Measurements from ENCODE around the gene MCRIP2.
A peak's percentile ranks its signal among the peaks of the same experiment; 100 is the strongest.
"Not testable (repeated sequence)": the region's sequence is repeated elsewhere in the genome, so short reads cannot be mapped to it uniquely, and the experiment has no call there.

Gene MCRIP2

DNA sequence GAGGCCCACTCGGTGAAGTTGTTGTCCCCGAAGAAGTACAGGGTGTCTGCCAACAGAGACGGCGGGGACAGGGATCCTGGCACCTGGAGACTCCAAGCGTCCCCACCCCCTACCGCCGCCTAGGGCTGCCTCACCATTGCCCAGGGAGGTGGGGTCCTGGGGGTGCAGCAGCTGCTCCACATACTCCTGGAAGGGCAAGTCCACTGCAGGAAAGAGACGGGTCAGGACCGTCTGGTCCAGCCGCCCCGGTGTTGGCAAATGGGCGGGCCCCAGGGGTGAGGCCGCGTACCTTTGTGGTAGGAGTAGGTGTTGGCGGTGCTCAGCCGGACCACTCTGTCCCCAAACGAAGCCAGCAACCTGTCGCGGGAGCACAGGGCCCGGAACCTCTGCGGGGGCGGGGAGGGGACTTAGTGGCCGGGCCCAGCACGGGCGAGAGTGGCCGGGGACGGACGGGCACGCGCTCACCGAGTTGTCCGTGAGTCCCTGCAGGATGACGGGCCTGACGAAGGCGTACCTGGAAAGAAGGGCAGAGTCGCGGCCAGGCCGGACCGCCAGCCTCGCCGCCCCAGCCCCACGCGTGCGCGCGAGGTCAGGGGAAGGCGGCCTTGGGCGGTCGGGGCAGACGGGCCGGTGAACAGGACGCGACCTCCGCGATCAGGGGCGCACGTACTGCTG, 41.9 kb downstream of the MCRIP2 start:
- no peak for DNase-seq

DNA sequence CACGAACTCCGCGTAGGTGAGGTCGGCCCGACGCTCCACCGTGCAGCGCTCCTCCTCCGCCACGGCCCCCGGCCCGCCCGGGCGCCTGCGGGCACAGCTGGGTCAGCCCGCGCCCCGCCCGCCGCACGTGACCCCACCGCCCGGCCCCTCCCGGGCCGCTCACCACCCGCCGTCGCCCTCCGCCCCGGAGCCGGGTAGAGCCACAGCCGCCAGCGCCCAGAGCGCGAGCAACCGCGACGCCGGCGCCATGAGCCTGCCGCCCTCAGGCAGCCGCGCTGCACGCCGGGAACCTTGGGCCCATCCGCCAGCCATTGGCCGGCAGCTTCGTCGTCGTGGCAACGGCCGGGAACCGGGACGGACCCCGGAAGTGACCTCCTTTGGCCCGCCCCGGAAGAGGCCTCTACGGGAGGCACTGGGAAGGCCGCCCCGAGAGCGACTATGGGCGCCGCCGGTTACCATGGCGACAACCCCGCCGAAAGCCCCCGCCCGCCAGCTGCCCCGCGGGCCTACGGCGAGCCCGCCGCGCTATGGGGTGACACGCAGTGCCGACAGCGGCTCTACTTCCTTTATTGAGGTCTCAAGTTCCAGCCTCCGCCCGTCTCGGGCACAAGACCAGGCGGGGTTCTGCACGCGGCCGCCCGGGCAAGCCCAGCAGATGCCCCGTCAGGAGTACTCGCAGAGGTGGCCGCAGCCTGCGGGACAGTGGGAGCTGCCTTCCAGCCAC, 42.6 kb downstream of the MCRIP2 start, which contains the start of gene JMJD8:
TSS of gene JMJD8 (minus strand) at position 264 of the 724 bp plus-strand sequence. CDS start at position 249, 15 bp downstream.
- DNase-seq = peak; percentile 89

DNA sequence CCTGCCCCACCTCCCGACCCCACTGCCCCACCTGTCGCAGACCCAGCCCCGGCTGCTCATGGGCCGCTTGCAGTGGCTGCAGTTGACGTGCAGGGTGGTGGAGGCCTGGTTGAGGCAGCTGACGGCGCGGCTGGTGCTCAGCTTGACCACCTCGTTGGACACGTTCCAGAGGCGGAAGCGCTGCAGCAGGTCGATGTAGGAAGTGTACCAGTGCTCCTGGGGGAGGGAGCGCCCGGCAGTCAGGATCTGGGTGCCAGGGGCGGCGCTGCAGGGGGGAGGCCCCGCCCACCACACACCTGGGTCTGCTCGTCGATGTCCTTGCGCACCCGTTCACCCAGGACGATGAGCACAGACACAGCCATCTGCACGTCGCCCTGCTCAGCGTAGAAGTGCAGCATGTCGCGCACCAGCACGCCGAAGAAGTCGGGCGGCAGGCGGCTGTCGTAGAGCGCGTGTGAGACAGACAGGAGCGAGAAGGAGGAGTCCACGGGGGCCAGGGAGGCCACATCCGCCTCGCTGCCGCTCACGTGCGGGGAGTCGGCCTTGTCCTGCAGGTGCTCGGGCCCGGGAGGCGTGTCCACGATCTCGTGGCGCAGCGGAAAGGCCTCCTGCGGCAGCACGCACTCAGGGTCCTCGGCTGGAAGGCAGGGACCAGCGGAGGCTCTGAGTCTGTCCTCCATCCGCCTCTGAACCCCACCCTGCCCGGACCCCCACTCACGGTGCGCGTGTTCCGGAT, 43.5 kb downstream of the MCRIP2 start:
- no peak for DNase-seq

DNA sequence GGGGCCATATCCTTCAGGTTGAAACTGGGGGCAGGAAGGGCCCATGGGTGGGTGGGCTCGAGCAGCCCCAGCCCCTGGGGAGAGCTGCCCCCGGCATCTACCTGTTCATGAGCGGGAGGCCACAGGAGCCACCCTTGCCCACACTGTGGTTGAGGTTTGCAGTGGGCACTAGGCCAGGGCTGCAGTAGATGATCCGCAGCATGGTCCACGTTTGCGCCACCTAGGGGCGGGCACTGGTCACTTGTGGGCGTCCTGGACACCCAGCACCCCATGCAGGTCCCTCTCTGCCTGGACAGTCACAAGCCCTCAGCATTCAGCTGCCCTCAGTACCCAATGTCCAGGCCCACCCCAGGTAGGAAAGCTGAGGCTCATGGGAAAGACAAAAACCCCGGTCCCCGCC, 44.3 kb downstream of the MCRIP2 start:
- no peak for DNase-seq

DNA sequence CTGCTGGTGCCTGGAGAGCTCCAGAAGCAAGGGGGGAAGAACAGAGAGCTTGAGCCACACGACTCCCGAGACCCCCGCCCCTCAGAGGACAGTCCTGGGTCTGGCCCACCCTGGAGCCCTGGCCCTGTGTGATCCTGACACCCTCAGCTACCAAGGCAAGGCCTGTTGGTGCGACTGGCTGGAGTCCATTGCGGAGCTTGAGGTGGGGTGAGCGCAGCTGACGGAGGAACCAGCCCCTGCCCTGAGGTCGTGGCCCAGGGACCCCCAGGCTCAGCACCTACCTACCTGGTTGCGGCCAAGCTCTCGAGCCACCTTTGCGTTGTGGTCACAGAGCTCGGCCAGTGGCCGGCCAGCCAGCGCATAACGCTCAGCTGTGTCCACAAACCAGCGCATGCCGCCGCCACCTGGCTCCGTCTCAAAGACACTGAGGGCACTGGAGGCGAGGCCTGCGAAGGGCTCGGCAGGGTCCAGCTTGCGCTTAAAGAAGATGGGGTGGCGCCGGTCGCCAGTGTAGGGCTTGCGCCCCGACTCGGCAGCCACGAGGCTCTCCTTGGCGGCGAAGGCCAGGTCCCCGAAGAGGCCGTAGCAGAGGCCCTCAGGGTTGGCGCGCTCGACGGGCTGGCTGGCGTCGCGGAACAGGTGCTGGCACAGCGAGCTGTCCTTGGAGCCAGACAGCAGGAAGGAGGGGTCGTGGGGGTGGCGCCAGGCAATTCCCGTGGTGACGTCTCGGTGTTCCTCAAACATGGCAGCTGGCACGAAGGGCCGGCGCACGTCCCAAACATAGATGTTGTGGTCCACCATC, 45.0 kb downstream of the MCRIP2 start:
- DNase-seq = no peak

DNA sequence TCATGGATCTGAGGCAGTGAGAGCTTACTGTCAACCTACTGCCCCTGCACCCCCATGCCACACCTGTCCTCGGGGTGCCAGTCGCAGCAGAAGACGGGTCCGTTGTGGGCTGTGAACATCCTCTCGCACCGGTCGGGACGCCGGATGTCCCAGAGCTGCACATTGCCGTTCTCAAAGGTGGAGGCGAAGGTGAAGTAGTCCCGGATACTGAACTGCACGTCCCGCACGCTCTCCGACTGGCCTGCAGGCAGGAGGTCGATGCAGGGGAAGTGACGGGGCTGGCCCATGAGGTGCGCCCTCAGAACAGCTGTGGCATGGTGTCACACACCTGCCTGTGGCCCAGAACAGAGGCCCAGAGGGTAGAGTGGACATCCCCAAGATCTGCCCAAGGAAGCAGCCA, 45.9 kb downstream of the MCRIP2 start:
- DNase-seq = no peak

DNA sequence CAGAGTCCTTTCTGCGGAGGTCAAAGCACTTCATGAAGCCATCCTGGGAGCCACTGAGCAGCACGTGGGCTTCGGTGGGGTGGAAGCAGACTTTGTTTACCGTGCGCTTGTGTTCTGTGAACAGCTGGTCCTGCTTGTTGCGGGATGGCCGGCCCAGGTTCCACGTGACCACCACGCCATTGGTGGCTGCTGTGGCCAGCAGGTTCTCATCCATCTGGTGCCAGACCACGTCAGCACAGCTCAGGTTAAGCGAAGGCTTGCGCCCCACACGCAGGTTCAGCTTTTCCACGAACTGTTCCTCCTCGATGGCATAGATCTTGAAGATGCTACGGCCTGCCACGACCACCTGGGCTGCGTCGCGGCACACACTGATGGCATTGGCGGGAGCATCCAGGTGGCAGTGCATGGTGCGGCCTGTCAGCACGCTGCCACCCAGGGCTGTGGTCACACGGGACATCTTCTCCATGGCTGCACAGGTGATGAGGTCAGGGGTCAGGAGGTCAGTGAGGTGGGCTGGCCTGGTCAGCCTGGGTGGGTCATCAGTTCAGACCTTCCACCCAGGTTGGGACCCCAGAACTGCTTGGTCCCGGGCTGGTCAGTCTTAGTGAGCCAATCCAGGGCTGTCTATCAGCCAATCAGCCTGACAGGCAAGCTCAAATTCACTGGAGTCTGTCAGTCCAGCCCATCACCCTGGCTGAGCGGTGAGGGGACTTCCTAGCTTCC, 47.7 kb downstream of the MCRIP2 start:
- DNase-seq = no peak

DNA sequence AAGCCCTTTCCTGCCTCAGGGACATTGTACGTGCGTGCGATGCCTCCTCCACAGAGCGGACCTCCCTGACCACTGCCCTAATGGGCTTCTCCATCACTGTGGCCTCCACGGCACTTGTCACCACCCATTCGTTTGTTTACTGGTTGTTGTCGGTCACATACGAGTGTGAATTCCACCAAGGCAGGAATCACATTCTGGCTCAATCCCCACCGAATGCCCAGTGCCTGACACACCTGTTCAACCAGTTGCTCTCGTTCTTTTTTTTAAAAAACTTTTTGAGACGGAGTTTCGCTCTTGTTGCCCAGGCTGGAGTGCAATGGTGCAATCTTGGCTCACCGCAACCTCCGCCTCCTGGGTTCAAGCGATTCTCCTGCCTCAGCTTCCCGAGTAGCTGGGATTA, 49.6 kb downstream of the MCRIP2 start:
- not testable (repeated sequence) for DNase-seq

DNA sequence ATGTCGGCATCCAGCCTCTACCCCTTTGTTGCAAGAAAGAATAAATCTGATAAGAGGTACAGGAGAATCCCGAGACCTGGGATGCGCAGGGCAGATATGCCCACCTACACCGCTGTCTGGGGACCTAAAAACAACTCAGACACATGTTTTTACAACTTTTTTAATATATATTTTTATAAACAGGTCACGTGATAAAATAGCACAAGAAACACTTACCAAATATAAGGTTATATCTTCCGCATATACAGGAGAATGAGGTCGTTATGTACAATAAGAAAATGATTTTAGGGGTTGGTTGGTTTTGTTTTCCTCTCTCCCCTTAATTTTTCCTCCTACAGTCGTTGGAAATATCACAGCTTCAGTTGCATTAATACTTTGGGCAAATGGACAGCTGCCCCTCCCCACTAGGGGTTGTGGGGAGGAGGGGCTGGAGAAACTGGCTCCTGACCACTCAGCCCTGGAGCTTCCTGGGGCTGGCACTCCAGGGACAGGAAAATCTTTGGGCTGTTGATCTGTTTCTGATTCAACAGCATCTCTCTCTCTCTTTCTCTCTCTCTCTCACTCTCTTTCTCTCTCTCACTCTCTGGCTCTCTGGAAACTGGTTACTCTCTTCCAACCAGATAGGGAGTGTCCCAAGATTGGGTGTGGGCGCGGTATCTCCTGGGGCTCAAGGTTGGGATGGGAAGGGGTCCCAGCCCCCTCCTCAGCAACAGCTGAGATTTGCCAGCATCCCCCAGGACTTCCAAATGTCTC, 50.9 kb downstream of the MCRIP2 start:
- no peak for DNase-seq

DNA sequence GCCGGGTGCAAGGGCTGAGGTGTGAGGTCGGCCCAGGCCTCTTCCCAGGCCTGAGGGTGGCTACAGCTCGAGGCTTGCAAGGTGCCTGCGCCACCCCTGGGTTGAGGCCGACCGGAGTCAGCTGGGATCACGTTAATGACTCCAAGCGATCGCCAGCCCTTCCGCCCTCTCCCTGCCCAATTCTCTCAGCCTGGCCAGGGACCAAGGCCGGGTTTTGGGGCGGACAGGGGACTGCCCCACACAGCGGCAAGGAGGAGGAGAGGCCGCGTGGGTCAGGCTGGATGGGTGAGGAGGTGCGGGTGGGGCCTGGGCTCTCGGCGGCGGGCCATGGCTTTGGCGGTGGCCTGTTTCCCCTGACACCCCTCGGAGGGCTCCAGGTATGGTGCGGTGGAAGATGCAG, 51.7 kb downstream of the MCRIP2 start:
- no peak for DNase-seq

DNA sequence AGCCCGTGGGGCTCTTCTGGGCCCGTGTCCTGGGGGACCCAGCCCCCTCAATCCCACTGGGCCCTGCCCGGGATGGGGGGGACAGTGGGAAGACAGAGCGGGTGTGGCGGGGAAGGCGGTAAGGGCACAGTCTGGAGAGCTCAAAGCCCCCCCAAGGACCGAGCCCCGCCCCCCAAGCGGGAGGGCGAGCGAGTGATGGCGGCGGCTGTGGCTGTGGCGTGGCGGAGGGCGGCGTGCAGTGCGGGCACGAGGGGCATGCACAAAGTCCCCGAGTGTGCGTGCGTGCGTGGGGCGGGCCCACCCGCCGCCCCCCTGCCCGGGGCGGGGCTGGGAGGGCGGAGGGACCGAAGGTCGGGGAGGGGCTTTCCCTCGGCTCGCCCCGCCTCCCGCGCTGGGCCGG, 52.1 kb downstream of the MCRIP2 start:
- DNase-seq = no peak

DNA sequence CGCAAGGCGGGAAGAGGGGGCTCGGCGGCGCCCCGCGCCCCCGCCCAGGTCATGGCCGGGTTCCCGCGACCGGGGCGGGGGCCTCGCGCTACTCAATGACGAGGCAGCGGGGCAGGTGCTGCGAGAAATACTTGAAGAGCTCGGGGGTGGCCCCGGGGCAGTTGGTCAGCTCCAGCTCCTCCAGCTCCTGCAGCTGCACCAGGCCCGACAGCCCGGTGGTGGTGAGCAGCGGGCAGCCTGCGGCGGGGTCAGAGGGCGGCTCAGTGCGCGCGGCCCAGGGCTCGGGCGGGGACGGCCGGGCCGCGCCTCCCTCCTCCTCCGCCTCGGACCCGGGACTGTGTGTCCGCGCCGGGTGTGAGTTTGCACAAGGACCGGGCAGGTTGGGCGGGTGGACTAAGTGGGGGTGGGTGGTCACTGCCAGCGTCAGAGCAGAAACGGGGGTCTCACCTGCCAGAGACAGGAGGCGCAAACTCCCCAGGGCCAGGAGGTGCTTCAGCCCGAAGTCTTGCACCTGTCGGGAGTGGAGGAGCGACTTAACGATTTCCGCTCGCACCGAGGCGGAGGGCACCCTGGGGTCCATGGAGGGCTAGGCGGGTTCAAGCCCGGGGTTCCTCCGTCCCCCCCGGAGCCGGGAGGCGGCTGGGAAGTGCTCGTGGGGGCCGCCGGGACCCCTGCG, 52.7 kb downstream of the MCRIP2 start:
- DNase-seq = no peak

DNA sequence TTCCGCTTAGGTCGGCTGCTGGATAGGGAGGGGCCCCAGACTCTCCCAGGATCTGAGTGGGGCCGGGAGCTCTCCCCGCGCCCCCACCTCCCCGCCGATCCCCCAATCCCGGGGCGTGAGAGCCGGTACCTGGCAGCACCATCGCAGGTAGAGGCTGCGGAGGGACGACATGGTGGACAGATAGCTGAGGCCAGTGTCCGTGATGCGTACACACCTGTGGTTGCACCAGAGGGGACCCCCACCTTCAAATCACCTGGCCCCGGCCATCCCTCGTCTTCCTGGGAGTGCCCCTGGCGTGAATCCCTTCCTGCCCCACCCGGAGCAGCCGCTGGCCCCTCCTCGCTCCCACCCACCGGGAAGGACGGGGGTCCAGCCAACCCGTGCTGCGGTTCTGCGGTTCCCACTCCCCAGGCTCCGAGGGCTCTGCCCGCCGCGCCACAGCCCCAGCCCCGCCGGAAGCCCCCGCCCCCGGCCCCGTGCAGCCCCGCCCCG, 53.3 kb downstream of the MCRIP2 start:
- DNase-seq = no peak

DNA sequence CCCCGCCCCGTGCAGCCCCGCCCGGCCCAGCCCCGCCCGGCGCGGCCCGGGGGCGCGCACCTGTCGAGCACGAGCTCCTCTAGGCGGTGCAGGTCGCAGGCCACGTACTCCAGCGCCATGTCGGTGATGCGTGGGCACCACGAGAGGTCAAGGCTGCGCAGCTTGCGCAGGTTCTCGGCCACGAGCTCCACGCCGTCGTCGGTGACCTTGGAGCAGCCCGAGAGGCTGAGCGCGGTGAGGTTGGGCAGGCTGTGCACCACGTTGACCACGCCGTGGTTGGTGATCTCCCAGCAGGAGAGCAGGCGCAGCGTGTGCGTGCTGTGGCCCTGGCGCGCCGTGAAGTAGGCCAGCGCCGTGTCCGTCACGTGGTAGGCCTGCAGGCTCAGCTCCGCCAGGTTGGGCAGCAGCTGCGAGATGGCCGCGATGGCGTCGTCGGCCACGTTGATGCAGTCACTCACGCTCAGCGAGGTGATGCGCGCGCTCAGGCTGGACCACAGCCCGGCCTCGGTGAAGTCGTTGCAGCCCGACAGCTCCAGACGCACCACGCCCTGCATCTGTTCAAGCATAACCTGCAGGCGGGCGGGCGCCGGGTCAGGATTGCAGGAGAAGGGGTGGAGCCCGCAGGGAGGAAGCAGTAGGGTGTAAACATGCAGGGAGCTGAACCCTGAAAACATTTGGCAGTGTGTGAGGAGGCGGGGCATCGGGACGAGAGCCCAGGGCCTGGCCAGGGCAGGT, 53.9 kb downstream of the MCRIP2 start:
- DNase-seq = peak; percentile 24
